ENCODE results near the gene OSBP. TPM values are rescaled to one million over a fixed set of nuclear protein-coding genes. Genes with fewer than 3 reads are reported as not detected.
A peak's percentile ranks its signal among the peaks of the same experiment; 100 is the strongest.

Gene OSBP
- total and polyA plus RNA-seq, 9 of the 15 experiments (the other 6 are each of a cell fraction or from before 2014, with no cell fraction given) = 11.7 to 49.0 (median 28.7) TPM

DNA sequence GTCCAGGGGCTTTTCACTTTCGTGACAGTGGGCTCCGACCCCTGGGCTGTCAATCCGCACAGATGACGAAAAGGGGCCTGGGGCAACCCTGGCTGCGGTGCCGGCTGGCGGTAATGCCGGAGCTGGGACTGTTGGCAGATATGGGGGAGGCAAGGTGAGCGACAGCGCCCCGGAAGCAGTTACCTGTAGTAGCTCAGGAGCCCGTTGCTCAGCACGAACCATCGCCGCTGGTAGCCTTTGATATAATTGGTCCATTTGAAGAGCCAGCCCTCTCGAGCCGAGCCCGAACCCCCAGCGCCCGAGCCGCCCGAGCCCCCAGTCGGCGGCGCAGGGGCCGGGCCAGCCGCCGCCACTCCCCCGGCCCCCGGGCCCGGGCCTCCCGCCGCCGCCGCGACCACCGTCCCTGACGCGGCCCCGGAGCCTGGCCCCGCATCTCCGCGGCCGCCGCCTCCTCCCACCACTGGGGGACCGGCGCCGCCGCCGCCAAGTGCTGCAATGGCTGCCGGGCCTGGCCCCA is 396 bp downstream of the OSBP start:
- 0% methylated on average over 21 of the region's 51 CpGs for WGBS (ENCODE audit: insufficient coverage, low coverage, missing lambda C conversion rate)
- DNase-seq (ENCODE audit: extremely low read depth in 1 of 4, low spot score in 3 of 4) (peak in 2 of 4 experiments; percentile 37 to 66), FAIRE-seq (no peak), ATAC-seq (peak; percentile 0; the same call in 2 of the 3 replicates)
- Histone ChIP-seq H3K9ac (ENCODE audit: insufficient read depth in 1 of 2, low read depth in 2 of 2, low read length in 2 of 2) (peak overlapping the region; percentile 83 to 97), H3K4me2 (ENCODE audit: insufficient read depth, low read length) (peak overlapping the region; percentile 100), H4K20me1 (replicated peaks; ENCODE audit: control insufficient read depth, insufficient read depth, low read length) (peaks cover 6% of the 10 kb centered on the region; the same call in 1 of the 2 replicates), H3K9me3 (replicated peaks; ENCODE audit: control insufficient read depth, insufficient read depth, low read depth, low read length) (no peaks in the 10 kb centered on the region), H3K79me2 (ENCODE audit: control insufficient read depth, insufficient read depth, low read length) (peaks cover 49% of the 10 kb centered on the region), H2AFZ (ENCODE audit: low read depth, low read length) (peak overlapping the region; percentile 67; the same call in 1 of the 2 replicates), H3K4me1 (replicated peaks in 1 of 2; ENCODE audit: control insufficient read depth in 2 of 2, insufficient read depth in 2 of 2, low read length in 2 of 2) (peaks cover 8 to 42% of the 10 kb centered on the region in 2 experiments), H3K27ac (ENCODE audit: extremely low read depth, low read depth, low read length) (peak overlapping the region; percentile 83), H3K4me3 (peak overlapping the region; percentile 78), H3K36me3 (ENCODE audit: control insufficient read depth, insufficient read depth, low read length) (peaks cover 35% of the 10 kb centered on the region), H3K9me1 (ENCODE audit: control insufficient read depth, insufficient read depth, low read length) (no peaks in the 10 kb centered on the region), H3K27me3 (ENCODE audit: control insufficient read depth in 2 of 2, insufficient read depth in 2 of 2, low read length in 2 of 2) (no peaks in the 10 kb centered on the region)
- ChIA-PET CTCF (ENCODE audit: low intra/inter-chr PET ratio) (no interaction called here), POLR2A (interaction anchor here (0.6 to 3.8 kb wide), 14 partner anchors 10 to 1745 kb away, joined by 3 to 33 read pairs (median 5); partner anchors contain the start of gene PATL1)
- no TSS peak for BruUV-seq (replicated peaks)
- in situ Hi-C loops (cut with MboI) (no loop called here), intact Hi-C loops (cut with micrococcal nuclease) (loop anchor here (5.0 kb wide), 1 partner anchor 63 kb away; no protein-coding TSS in a partner anchor)
- TF ChIP-seq NR2C1 (IDR thresholded peaks at IDR 0.05) = peak; percentile 95
- TF ChIP-seq NR2C1 (tag; IDR thresholded peaks at IDR 0.05) = peak; percentile 94
- TF ChIP-seq, protein P1, sequence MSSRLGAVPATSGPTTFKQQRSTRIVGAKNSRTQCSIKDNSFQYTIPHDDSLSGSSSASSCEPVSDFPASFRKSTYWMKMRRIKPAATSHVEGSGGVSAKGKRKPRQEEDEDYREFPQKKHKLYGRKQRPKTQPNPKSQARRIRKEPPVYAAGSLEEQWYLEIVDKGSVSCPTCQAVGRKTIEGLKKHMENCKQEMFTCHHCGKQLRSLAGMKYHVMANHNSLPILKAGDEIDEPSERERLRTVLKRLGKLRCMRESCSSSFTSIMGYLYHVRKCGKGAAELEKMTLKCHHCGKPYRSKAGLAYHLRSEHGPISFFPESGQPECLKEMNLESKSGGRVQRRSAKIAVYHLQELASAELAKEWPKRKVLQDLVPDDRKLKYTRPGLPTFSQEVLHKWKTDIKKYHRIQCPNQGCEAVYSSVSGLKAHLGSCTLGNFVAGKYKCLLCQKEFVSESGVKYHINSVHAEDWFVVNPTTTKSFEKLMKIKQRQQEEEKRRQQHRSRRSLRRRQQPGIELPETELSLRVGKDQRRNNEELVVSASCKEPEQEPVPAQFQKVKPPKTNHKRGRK (tag; IDR thresholded peaks at IDR 0.05) = no peak
- no peak for TF ChIP-seq RCOR1 (IDR thresholded peaks at IDR 0.05; ENCODE audit: borderline replicate concordance in 1 of 2, low read depth in 2 of 2, low read length in 2 of 2)
- TF ChIP-seq, protein P2, sequence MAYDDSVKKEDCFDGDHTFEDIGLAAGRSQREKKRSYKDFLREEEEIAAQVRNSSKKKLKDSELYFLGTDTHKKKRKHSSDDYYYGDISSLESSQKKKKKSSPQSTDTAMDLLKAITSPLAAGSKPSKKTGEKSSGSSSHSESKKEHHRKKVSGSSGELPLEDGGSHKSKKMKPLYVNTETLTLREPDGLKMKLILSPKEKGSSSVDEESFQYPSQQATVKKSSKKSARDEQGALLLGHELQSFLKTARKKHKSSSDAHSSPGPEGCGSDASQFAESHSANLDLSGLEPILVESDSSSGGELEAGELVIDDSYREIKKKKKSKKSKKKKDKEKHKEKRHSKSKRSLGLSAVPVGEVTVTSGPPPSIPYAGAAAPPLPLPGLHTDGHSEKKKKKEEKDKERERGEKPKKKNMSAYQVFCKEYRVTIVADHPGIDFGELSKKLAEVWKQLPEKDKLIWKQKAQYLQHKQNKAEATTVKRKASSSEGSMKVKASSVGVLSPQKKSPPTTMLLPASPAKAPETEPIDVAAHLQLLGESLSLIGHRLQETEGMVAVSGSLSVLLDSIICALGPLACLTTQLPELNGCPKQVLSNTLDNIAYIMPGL (CRISPR knock-in tag; IDR thresholded peaks at IDR 0.05) = peak; percentile 46
- TF ChIP-seq NEUROD1 (IDR thresholded peaks at IDR 0.05; ENCODE audit: borderline replicate concordance, low read depth, low read length, partially characterized antibody) = no peak
- TF ChIP-seq NONO (IDR thresholded peaks at IDR 0.05; ENCODE audit: low read depth in 2 of 2, low read length in 1 of 2) = 0 out of 4 replicates have a peak, but pooled peaks of 1 of the 2 experiments have one; percentile 44
- 0 out of 2 replicates have a peak, but pooled peaks have one; percentile 42 for TF ChIP-seq ZNF583 (CRISPR knock-in tag; IDR thresholded peaks at IDR 0.05)
- peak; percentile 48 for TF ChIP-seq CEBPG (CRISPR knock-in tag; IDR thresholded peaks at IDR 0.05)
- TF ChIP-seq CEBPG (tag; conservative IDR thresholded peaks at IDR 0.05 in 1 of 2, IDR thresholded peaks at IDR 0.05 in 1 of 2) = no peak
- no peak for TF ChIP-seq TRIM28 (IDR thresholded peaks at IDR 0.05)
- no peak for TF ChIP-seq MAZ (CRISPR knock-in tag; conservative IDR thresholded peaks at IDR 0.05 in 1 of 2, IDR thresholded peaks at IDR 0.05 in 1 of 2)
- TF ChIP-seq GABPB1 (CRISPR knock-in tag; IDR thresholded peaks at IDR 0.05) = peak; percentile 78
- TF ChIP-seq ETV6 (IDR thresholded peaks at IDR 0.05; ENCODE audit: borderline replicate concordance in 1 of 2, low read depth in 2 of 2, low read length in 1 of 2) = no peak
- no peak for TF ChIP-seq ETV6 (CRISPR knock-in tag; IDR thresholded peaks at IDR 0.05; ENCODE audit: borderline replicate concordance)
- TF ChIP-seq ZNF785 (CRISPR knock-in tag; IDR thresholded peaks at IDR 0.05) = no peak
- no peak for TF ChIP-seq DDX20 (tag; IDR thresholded peaks at IDR 0.05; ENCODE audit: low read depth)
- TF ChIP-seq, protein P3, sequence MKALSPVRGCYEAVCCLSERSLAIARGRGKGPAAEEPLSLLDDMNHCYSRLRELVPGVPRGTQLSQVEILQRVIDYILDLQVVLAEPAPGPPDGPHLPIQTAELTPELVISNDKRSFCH (CRISPR knock-in tag; IDR thresholded peaks at IDR 0.05) = no peak
- TF ChIP-seq, protein P3 (tag; IDR thresholded peaks at IDR 0.05) = no peak

Measured in K562 (cell line).